ENCODE measurements around the gene PCDHGC3.

The PCDHGC3 gene

GRCh38 chr5:141522301-141522700, 46.5 kb downstream of the PCDHGC3 start:
- DNase-seq (ENCODE audit: low read depth) = no peak
- no peak for TF ChIP-seq CTCF (IDR thresholded peaks at IDR 0.05; ENCODE audit: insufficient read depth, low read depth, low read length, missing control alignments)
- no peak overlapping the region for H3K4me3 ChIP-seq (ENCODE audit: low read depth, low read length)

GRCh38 chr5:141523991-141524390, 48.2 kb downstream of the PCDHGC3 start:
- no peak for TF ChIP-seq CTCF (IDR thresholded peaks at IDR 0.05; ENCODE audit: insufficient read depth, low read depth, low read length, missing control alignments)
- DNase-seq (ENCODE audit: low read depth) = no peak
- no peak overlapping the region for H3K4me3 ChIP-seq (ENCODE audit: low read depth, low read length)

- DNase-seq (ENCODE audit: low read depth) = peak; percentile 88
- peak; percentile 99 for TF ChIP-seq CTCF (IDR thresholded peaks at IDR 0.05; ENCODE audit: insufficient read depth, low read depth, low read length, missing control alignments)
- no peak overlapping the region for H3K4me3 ChIP-seq (ENCODE audit: low read depth, low read length)
Measured at GRCh38 chr5:141524604-141525597, 49.1 kb downstream of the PCDHGC3 start.

GRCh38 chr5:141525653-141526052, 49.9 kb downstream of the PCDHGC3 start:
- DNase-seq (ENCODE audit: low read depth) = no peak
- H3K4me3 ChIP-seq (ENCODE audit: low read depth, low read length) = no peak overlapping the region

GRCh38 chr5:141527426-141527825, 51.7 kb downstream of the PCDHGC3 start:
- TF ChIP-seq CTCF (IDR thresholded peaks at IDR 0.05; ENCODE audit: insufficient read depth, low read depth, low read length, missing control alignments) = no peak
- no peak overlapping the region for H3K4me3 ChIP-seq (ENCODE audit: low read depth, low read length)
- no peak for DNase-seq (ENCODE audit: low read depth)

More at GRCh38 chr5:141525653-141526052, 49.9 kb downstream of the PCDHGC3 start:
- no peak for TF ChIP-seq CTCF (IDR thresholded peaks at IDR 0.05; ENCODE audit: insufficient read depth, low read depth, low read length, missing control alignments)

Measured in GM12865 (cell line).